OCI-LY1 (cell line): ENCODE results near the gene CMAS.

Experiments used
- H2AFZ ChIP-seq: fragments of 200-600 bp; sonication (generic), shearing (Covaris generic); 2 replicates; pipeline ENCODE4 v1.6.0; 2014; ENCODE audit warnings: antibody characterized with exemption, mild to moderate bottlenecking, low read length
- H3F3A ChIP-seq: fragments of 200-600 bp; sonication (generic), shearing (Covaris generic); 2 replicates; pipeline ENCODE4 v1.6.0; 2014; ENCODE audit warnings: mild to moderate bottlenecking, antibody characterized with exemption, low read length, moderate library complexity; ENCODE audit not compliant: insufficient read depth
- H3K27ac ChIP-seq: fragments of 200-600 bp; sonication (generic); 2 replicates; pipeline ENCODE4 v1.5.1; 2014; ENCODE audit warnings: low read length, mixed run types, mild to moderate bottlenecking, low read depth; ENCODE audit not compliant: poor library complexity, severe bottlenecking
- H3K27me3 ChIP-seq: fragments of 200-600 bp; sonication (generic); 2 replicates; pipeline ENCODE4 v1.6.0; 2014; ENCODE audit warnings: antibody characterized with exemption, mild to moderate bottlenecking, low read length, moderate library complexity; ENCODE audit not compliant: insufficient read depth
- H3K36me3 ChIP-seq: fragments of 200-600 bp; sonication (generic); 2 replicates; pipeline ENCODE4 v1.6.1; 2014; ENCODE audit warnings: mild to moderate bottlenecking, antibody characterized with exemption, low read length, moderate library complexity, mixed read lengths; ENCODE audit not compliant: insufficient read depth
- H3K4me1 ChIP-seq: fragments of 200-600 bp; sonication (generic); 2 replicates; pipeline ENCODE4 v1.5.1; 2014; ENCODE audit warnings: mild to moderate bottlenecking, low read length, moderate library complexity; ENCODE audit not compliant: insufficient read depth, severe bottlenecking
- H3K4me2 ChIP-seq: fragments of 200-600 bp; sonication (generic), shearing (Covaris generic); 2 replicates; pipeline ENCODE4 v1.6.1; 2014; ENCODE audit warnings: low read length
- H3K4me3 ChIP-seq: fragments of 200-600 bp; sonication (generic); 2 replicates; pipeline ENCODE4 v1.5.1; 2014; ENCODE audit warnings: low read length, low read depth, mild to moderate bottlenecking, mixed read lengths; ENCODE audit not compliant: poor library complexity, severe bottlenecking
- H3K79me2 ChIP-seq: fragments of 200-600 bp; shearing (Covaris generic); 2 replicates; pipeline ENCODE4 v1.6.1; 2016; ENCODE audit warnings: mixed run types, low read length, mixed read lengths; ENCODE audit not compliant: insufficient read depth
- H3K9ac ChIP-seq: fragments of 200-600 bp; sonication (generic), shearing (Covaris generic); 2 replicates; pipeline ENCODE4 v1.6.1; 2014; ENCODE audit warnings: mild to moderate bottlenecking, low read length, mixed read lengths
- H3K9me2 ChIP-seq: fragments of 200-600 bp; sonication (generic), shearing (Covaris generic); 2 replicates; pipeline ENCODE4 v1.6.1; 2014; ENCODE audit warnings: low read depth, mild to moderate bottlenecking, low read length, mixed read lengths
- H3K9me3 ChIP-seq: fragments of 200-600 bp; shearing (Covaris generic); 2 replicates; pipeline ENCODE4 v1.6.1; 2014; ENCODE audit warnings: low read length, mixed read lengths
- H4K20me1 ChIP-seq: fragments of 200-600 bp; sonication (generic), shearing (Covaris generic); 2 replicates; pipeline ENCODE4 v1.6.0; 2016; ENCODE audit warnings: mild to moderate bottlenecking, low read length; ENCODE audit not compliant: insufficient read depth
- EZH2 ChIP-seq: fragments of 200-600 bp; sonication (generic), shearing (Covaris generic); IDR thresholded peaks from 2 replicates; pipeline ENCODE4 v1.8.0; 2017; ENCODE audit warnings: borderline replicate concordance, mixed run types, mild to moderate bottlenecking, antibody characterized with exemption, low read length, moderate library complexity, mixed read lengths
- TF ChIP-seq, protein P1 (sequence below): fragments of 200-600 bp; sonication (generic), shearing (Covaris generic); IDR thresholded peaks from 2 replicates; pipeline ENCODE4 v1.5.1; 2017; ENCODE audit warnings: mild to moderate bottlenecking, antibody characterized with exemption, low read length, moderate library complexity, mixed read lengths

CMAS gene

DNA sequence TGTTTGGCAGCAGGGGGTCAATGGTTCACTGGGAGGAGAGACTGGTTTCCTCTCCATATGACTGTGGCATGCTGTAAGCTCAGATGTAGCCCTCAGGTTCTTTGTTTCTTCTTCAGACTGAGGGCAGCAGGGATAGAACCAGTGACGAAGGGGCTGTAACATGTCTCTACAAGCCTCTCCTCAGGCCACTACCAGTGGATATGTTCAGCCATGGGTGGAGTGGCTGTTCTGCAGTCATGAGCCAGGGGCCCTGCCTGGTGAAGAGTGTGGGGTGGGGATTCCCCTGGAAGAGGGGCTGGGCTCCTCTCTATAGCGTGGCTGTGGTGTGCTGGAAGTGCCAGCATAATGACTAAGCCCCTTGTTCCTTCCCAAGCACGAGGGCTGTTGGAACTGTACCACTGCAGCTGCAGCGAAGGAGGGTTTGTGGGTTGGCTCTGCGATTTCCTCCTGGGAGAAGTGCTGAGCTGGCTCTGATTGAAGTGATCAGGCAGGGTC lies 55.8 kb downstream of the CMAS start:
- no peak overlapping the region for H3K27ac ChIP-seq
- H3K4me3 ChIP-seq = no peak overlapping the region
- H3K4me2 ChIP-seq = no peak overlapping the region
- H3K36me3 ChIP-seq = no peaks in the 10 kb centered on the region
- H3K9me2 ChIP-seq = no peaks in the 10 kb centered on the region
- no peak overlapping the region for H2AFZ ChIP-seq
- peaks cover 9% of the 10 kb centered on the region for H3K4me1 ChIP-seq
- H3K79me2 ChIP-seq = no peaks in the 10 kb centered on the region
- H4K20me1 ChIP-seq = no peaks in the 10 kb centered on the region
- no peak overlapping the region for H3K9ac ChIP-seq
- H3F3A ChIP-seq = no peaks in the 10 kb centered on the region
- H3K9me3 ChIP-seq = no peaks in the 10 kb centered on the region
- H3K27me3 ChIP-seq = no peaks in the 10 kb centered on the region
- TF ChIP-seq EZH2 = no peak
- TF ChIP-seq, protein P1, sequence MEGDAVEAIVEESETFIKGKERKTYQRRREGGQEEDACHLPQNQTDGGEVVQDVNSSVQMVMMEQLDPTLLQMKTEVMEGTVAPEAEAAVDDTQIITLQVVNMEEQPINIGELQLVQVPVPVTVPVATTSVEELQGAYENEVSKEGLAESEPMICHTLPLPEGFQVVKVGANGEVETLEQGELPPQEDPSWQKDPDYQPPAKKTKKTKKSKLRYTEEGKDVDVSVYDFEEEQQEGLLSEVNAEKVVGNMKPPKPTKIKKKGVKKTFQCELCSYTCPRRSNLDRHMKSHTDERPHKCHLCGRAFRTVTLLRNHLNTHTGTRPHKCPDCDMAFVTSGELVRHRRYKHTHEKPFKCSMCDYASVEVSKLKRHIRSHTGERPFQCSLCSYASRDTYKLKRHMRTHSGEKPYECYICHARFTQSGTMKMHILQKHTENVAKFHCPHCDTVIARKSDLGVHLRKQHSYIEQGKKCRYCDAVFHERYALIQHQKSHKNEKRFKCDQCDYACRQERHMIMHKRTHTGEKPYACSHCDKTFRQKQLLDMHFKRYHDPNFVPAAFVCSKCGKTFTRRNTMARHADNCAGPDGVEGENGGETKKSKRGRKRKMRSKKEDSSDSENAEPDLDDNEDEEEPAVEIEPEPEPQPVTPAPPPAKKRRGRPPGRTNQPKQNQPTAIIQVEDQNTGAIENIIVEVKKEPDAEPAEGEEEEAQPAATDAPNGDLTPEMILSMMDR = no peak

DNA sequence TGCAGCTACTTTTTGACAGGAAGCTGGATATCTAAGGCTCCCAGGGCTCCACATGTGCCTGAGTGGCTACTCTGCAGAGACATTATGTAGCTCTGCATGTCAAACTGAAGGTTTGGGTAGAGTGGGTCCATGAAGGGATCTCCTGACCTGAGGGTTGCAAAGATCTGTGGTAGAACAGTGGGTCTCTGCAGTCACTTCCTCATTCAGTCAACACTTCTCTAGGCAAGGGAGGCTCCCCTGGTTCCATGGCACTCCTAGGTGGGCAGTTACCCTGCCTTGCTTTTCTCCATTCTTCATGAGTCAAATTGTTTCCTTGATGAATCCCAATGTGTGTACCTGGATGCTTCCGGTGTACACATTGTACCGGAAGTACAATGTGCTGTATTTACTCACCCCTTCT lies 57.4 kb downstream of the CMAS start:
- Histone ChIP-seq H3K27ac (no peak overlapping the region), H3K9ac (no peak overlapping the region), H3K4me1 (peaks cover 9% of the 10 kb centered on the region), H3F3A (no peaks in the 10 kb centered on the region), H3K4me3 (no peak overlapping the region), H2AFZ (0 out of 2 replicates have a peak overlapping the region, but pooled peaks have one; percentile 48), H3K9me2 (no peaks in the 10 kb centered on the region), H3K4me2 (no peak overlapping the region), H3K27me3 (no peaks in the 10 kb centered on the region), H3K36me3 (no peaks in the 10 kb centered on the region), H3K9me3 (0 out of 2 replicates have a peak, but pooled peaks cover 2% of the 10 kb centered on the region), H3K79me2 (no peaks in the 10 kb centered on the region), H4K20me1 (no peaks in the 10 kb centered on the region)
- TF ChIP-seq, protein P1 = no peak
- TF ChIP-seq EZH2 = no peak

DNA sequence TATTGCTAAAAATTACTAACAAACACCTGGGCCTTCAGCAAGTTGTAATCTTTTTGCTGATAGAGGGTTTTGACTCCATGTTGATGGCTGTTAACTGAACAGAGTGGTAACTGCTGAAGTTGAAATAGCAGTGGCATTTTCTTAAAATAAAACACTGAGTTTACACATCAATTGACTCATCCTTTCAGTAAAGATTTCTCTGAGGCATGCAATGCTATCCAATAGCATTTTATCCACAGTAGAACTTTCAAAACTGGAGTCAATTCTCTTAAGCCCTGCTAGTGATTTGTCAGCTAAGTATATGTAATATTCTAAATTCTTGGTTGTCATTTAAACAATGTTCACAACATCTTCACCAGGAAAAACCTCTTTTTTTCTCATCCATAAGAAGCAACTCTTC lies 59.5 kb downstream of the CMAS start:
- H3K4me1 ChIP-seq = peaks cover 9% of the 10 kb centered on the region
- no peak overlapping the region for H3K27ac ChIP-seq
- no peaks in the 10 kb centered on the region for H3K9me2 ChIP-seq
- no peak overlapping the region for H3K4me2 ChIP-seq
- H3K27me3 ChIP-seq = no peaks in the 10 kb centered on the region
- 0 out of 2 replicates have a peak, but pooled peaks cover 2% of the 10 kb centered on the region for H3K9me3 ChIP-seq
- no peak overlapping the region for H3K9ac ChIP-seq
- no peak overlapping the region for H3K4me3 ChIP-seq
- no peak for TF ChIP-seq EZH2
- TF ChIP-seq, protein P1 = no peak
- no peaks in the 10 kb centered on the region for H4K20me1 ChIP-seq
- no peaks in the 10 kb centered on the region for H3K36me3 ChIP-seq
- no peak overlapping the region for H2AFZ ChIP-seq
- H3F3A ChIP-seq = no peaks in the 10 kb centered on the region
- no peaks in the 10 kb centered on the region for H3K79me2 ChIP-seq
